ENCODE data around the gene ANHX. TPM values are rescaled to one million over a fixed set of nuclear protein-coding genes. Genes with fewer than 3 reads are reported as not detected.
"Not testable (repeated sequence)": the region's sequence is repeated elsewhere in the genome, so short reads cannot be mapped to it uniquely, and the experiment has no call there.

Gene ANHX
- total RNA-seq: not detected
- long read RNA-seq: 0 reads

GRCh38 chr12:133235401-133236112, at the start of gene ANHX:
TSS of gene ANHX (minus strand) at chr12:133235877. CDS start at chr12:133234356, 1,521 bp downstream.
- intact Hi-C loops (cut with micrococcal nuclease): no loop called here
- Histone ChIP-seq H3K27ac (replicated peaks) (no peak within 1 kb of the TSS), H3K4me1 (no peaks in the 10 kb centered on the region), H3K36me3 (no peaks in the 10 kb centered on the region), H3K9me3 (replicated peaks) (peaks cover 18% of the 10 kb centered on the region), H3K4me3 (no peak within 1 kb of the TSS), H3K27me3 (ENCODE audit: low read depth) (peaks cover 37% of the 10 kb centered on the region)
- TF ChIP-seq CTCF (IDR thresholded peaks at IDR 0.05; ENCODE audit: borderline replicate concordance): no peak
- DNase-seq: no peak

GRCh38 chr12:133264668-133265067, 29.0 kb upstream of the ANHX start:
- H3K36me3 ChIP-seq; H3K4me1 ChIP-seq; H3K27me3 ChIP-seq (ENCODE audit: low read depth); intact Hi-C loops (cut with micrococcal nuclease); DNase-seq; H3K9me3 ChIP-seq (replicated peaks); H3K27ac ChIP-seq (replicated peaks); H3K4me3 ChIP-seq: not testable (repeated sequence)

GRCh38 chr12:133264173-133264572, 28.5 kb upstream of the ANHX start:
- Histone ChIP-seq H3K27ac (replicated peaks) (no peak overlapping the region), H3K4me3 (no peak overlapping the region), H3K36me3 (no peaks in the 10 kb centered on the region), H3K4me1 (no peaks in the 10 kb centered on the region), H3K27me3 (ENCODE audit: low read depth) (no peaks in the 10 kb centered on the region), H3K9me3 (replicated peaks) (peaks cover 8% of the 10 kb centered on the region)
- no peak for TF ChIP-seq CTCF (IDR thresholded peaks at IDR 0.05; ENCODE audit: borderline replicate concordance)
- intact Hi-C loops (cut with micrococcal nuclease): no loop called here
- no peak for DNase-seq

- Histone ChIP-seq H3K4me3 (no peak overlapping the region), H3K27me3 (ENCODE audit: low read depth) (no peaks in the 10 kb centered on the region), H3K36me3 (no peaks in the 10 kb centered on the region), H3K9me3 (replicated peaks) (peaks cover 29% of the 10 kb centered on the region), H3K4me1 (no peaks in the 10 kb centered on the region), H3K27ac (replicated peaks) (no peak overlapping the region)
- DNase-seq: no peak
- intact Hi-C loops (cut with micrococcal nuclease): no loop called here
- TF ChIP-seq CTCF (IDR thresholded peaks at IDR 0.05; ENCODE audit: borderline replicate concordance): no peak
These were observed 20.6 kb upstream of the ANHX start for GRCh38 chr12:133256321-133256720.

GRCh38 chr12:133255833-133256232, 20.2 kb upstream of the ANHX start:
- H3K27me3 ChIP-seq (ENCODE audit: low read depth); H3K4me3 ChIP-seq; DNase-seq; H3K36me3 ChIP-seq; H3K27ac ChIP-seq (replicated peaks); H3K4me1 ChIP-seq; intact Hi-C loops (cut with micrococcal nuclease): not testable (repeated sequence)
- H3K9me3 ChIP-seq (replicated peaks): peaks cover 29% of the 10 kb centered on the region

GRCh38 chr12:133251732-133252131, 16.1 kb upstream of the ANHX start:
- H3K27me3 ChIP-seq (ENCODE audit: low read depth): no peaks in the 10 kb centered on the region
- H3K9me3 ChIP-seq (replicated peaks): peaks cover 30% of the 10 kb centered on the region
- no peaks in the 10 kb centered on the region for H3K4me1 ChIP-seq
- no peak for TF ChIP-seq CTCF (IDR thresholded peaks at IDR 0.05; ENCODE audit: borderline replicate concordance)
- no peak for DNase-seq
- intact Hi-C loops (cut with micrococcal nuclease): no loop called here
- H3K4me3 ChIP-seq: no peak overlapping the region
- H3K36me3 ChIP-seq: no peaks in the 10 kb centered on the region
- no peak overlapping the region for H3K27ac ChIP-seq (replicated peaks)
